Upper lobe of left lung (tissue), 4 donors: ENCODE results near the gene HM13.

ENCODE experiments used
- POLR2A ChIP-seq, 4 donors: fragments of 450-650 bp; IDR thresholded peaks; one replicate each; pipeline ENCODE4 v1.5.1; 2016 to 2017; ENCODE audit warnings: antibody characterized with exemption in 4 of 4, mild to moderate bottlenecking in 2 of 4
- TF ChIP-seq, protein P1 (sequence below), 6 experiments: fragments of 450-650 bp in 4 of 6; fragments of 200-600 bp in 2 of 6; sonication (generic) in 2 of 6; IDR thresholded peaks; one replicate each; pipeline ENCODE4 v1.5.1; 2016 to 2019; ENCODE audit warnings: antibody characterized with exemption in 6 of 6

DNA sequence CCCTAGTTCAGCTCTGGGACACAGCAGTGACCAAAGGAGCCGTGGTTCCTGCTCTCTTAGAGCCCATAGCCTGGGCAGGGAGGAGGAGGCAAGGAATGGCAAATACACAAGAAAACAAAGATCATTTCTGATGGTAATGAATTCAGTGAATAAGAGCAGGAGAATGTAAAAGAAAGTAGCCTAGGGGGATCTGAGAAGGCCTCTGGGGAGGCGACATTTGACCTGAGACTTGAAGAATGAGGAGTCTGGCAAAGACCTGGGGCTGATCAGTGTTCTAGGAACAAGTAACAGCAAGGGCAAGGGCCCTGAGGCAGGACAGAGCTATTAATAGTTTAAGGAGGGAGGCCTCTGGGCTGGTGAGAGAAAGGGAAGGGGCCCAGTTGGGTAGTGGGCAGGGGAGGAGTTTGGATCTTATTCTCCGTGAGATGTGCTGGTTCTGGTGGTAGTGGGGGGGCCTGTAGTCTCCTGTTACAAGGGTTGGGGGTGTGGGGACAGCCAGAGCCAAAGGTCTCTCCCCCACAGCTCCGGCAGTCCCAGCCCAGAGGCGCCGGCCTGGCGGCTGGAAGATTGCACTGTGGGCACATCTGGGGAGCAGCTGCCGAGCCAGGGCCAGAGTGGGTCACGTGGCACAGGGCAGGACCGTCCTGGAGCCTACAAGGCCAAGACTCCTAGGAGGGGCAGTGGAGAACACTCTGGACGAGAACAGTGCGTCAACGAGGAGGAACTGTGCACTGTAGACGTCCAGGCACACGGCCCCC, 81.6 kb downstream of the HM13 start:
- TF ChIP-seq, protein P1, sequence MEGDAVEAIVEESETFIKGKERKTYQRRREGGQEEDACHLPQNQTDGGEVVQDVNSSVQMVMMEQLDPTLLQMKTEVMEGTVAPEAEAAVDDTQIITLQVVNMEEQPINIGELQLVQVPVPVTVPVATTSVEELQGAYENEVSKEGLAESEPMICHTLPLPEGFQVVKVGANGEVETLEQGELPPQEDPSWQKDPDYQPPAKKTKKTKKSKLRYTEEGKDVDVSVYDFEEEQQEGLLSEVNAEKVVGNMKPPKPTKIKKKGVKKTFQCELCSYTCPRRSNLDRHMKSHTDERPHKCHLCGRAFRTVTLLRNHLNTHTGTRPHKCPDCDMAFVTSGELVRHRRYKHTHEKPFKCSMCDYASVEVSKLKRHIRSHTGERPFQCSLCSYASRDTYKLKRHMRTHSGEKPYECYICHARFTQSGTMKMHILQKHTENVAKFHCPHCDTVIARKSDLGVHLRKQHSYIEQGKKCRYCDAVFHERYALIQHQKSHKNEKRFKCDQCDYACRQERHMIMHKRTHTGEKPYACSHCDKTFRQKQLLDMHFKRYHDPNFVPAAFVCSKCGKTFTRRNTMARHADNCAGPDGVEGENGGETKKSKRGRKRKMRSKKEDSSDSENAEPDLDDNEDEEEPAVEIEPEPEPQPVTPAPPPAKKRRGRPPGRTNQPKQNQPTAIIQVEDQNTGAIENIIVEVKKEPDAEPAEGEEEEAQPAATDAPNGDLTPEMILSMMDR (IDR thresholded peaks at IDR 0.05) = no peak
- TF ChIP-seq POLR2A (IDR thresholded peaks at IDR 0.05) = peak in 3 of 4 donors; percentile 27 to 70 (median 35)
